GM23338 (cell line): Measurements from ENCODE around the gene ADORA1. TPM values are rescaled to one million over a fixed set of nuclear protein-coding genes. Genes with fewer than 3 reads are reported as not detected.

Experiments
- ATAC-seq: fragments of 200-7000 bp; cut with Tn5 transposase; 3 replicates; pipeline ENCODE4 v1.9.1; 2020
- DNase-seq: peaks from one replicate; pipeline ENCODE4 v3.0.0-alpha.2; 2015; ENCODE audit warnings: low spot score
- H2AFZ ChIP-seq: fragments of 200-600 bp; sonication (generic); 2 replicates; pipeline ENCODE4 v1.8.0; 2016; ENCODE audit warnings: antibody characterized with exemption, mild to moderate bottlenecking, moderate library complexity
- H3F3A ChIP-seq: fragments of 200-600 bp; sonication (generic); replicated peaks from 2 replicates; pipeline ENCODE4 v1.8.0; 2017; ENCODE audit warnings: antibody characterized with exemption, mixed run types, low read depth
- H3K27ac ChIP-seq: fragments of 200-600 bp; sonication (generic); 2 replicates; pipeline ENCODE4 v1.6.1; 2016; ENCODE audit warnings: low read depth
- H3K27me3 ChIP-seq: fragments of 200-600 bp; sonication (generic); 2 replicates; pipeline ENCODE4 v1.8.0; 2016; ENCODE audit warnings: mild to moderate bottlenecking, mixed run types, moderate library complexity; ENCODE audit not compliant: insufficient read depth
- H3K36me3 ChIP-seq: fragments of 200-600 bp; sonication (generic); 2 replicates; pipeline ENCODE4 v1.8.0; 2016; ENCODE audit warnings: mild to moderate bottlenecking; ENCODE audit not compliant: insufficient read depth
- H3K4me1 ChIP-seq: fragments of 200-600 bp; sonication (generic); 2 replicates; pipeline ENCODE4 v1.8.0; 2016; ENCODE audit warnings: mild to moderate bottlenecking, moderate library complexity; ENCODE audit not compliant: insufficient read depth
- H3K4me2 ChIP-seq: fragments of 200-600 bp; sonication (generic); 2 replicates; pipeline ENCODE4 v1.7.1; 2017; ENCODE audit warnings: mixed run types
- H3K4me3 ChIP-seq: fragments of 200-600 bp; sonication (generic); 2 replicates; pipeline ENCODE4 v1.6.1; 2016; ENCODE audit warnings: mixed run types
- H3K79me2 ChIP-seq: fragments of 200-600 bp; sonication (generic); replicated peaks from 2 replicates; pipeline ENCODE4 v1.8.0; 2017; ENCODE audit warnings: mild to moderate bottlenecking; ENCODE audit not compliant: insufficient read depth
- H3K9me2 ChIP-seq: fragments of 200-600 bp; sonication (generic); 2 replicates; pipeline ENCODE4 v1.8.0; 2017; ENCODE audit not compliant: insufficient read depth
- H4K20me1 ChIP-seq: fragments of 200-600 bp; sonication (generic); replicated peaks from 2 replicates; pipeline ENCODE4 v1.8.0; 2017; ENCODE audit warnings: mild to moderate bottlenecking; ENCODE audit not compliant: insufficient read depth
- H3K27ac Mint-ChIP-seq: 2 replicates; pipeline ENCODE4 v1.8.0; 2020; ENCODE audit warnings: inconsistent platforms, mild to moderate bottlenecking, moderate library complexity, mixed read lengths
- H3K27me3 Mint-ChIP-seq: 3 replicates; pipeline ENCODE4 v1.8.0; 2022; ENCODE audit warnings: low read depth, mild to moderate bottlenecking, moderate library complexity, mixed read lengths, inconsistent platforms; ENCODE audit not compliant: insufficient read depth, poor library complexity
- H3K36me3 Mint-ChIP-seq: 3 replicates; pipeline ENCODE4 v1.8.0; 2021; ENCODE audit warnings: low read depth, mild to moderate bottlenecking, inconsistent platforms, moderate library complexity, mixed read lengths
- H3K4me1 Mint-ChIP-seq: 3 replicates; pipeline ENCODE4 v1.8.0; 2020; ENCODE audit warnings: mild to moderate bottlenecking, inconsistent platforms, mixed read lengths
- H3K4me3 Mint-ChIP-seq: 3 replicates; pipeline ENCODE4 v1.8.0; 2021; ENCODE audit warnings: moderate library complexity, mild to moderate bottlenecking, inconsistent platforms, mixed read lengths
- H3K9me3 Mint-ChIP-seq: 3 replicates; pipeline ENCODE4 v1.8.0; 2020; ENCODE audit warnings: moderate library complexity, mild to moderate bottlenecking, inconsistent platforms, mixed read lengths
- CREB1 ChIP-seq: fragments of 250-450 bp; sonication (Bioruptor Pico); IDR thresholded peaks from 2 replicates; pipeline ENCODE4 v1.5.0; 2020; ENCODE audit warnings: low read depth, mild to moderate bottlenecking, moderate library complexity
- ETS1 ChIP-seq: IDR thresholded peaks from 2 replicates; pipeline ENCODE4 v1.6.1; 2016; ENCODE audit warnings: antibody characterized with exemption
- EZH2phosphoT487 ChIP-seq: fragments of 200-600 bp; sonication (generic); IDR thresholded peaks from one replicate; pipeline ENCODE4 v1.8.1; 2018; ENCODE audit warnings: antibody characterized with exemption; ENCODE audit not compliant: unreplicated experiment
- JUNB ChIP-seq: IDR thresholded peaks from one replicate; pipeline ENCODE4 v1.6.1; 2016; ENCODE audit warnings: antibody characterized with exemption; ENCODE audit not compliant: unreplicated experiment
- STAT1 ChIP-seq: IDR thresholded peaks from one replicate; pipeline ENCODE4 v1.6.1; 2016; ENCODE audit warnings: antibody characterized with exemption; ENCODE audit not compliant: unreplicated experiment
- ZNF331 ChIP-seq: fragments of 250-450 bp; sonication (Bioruptor Pico); IDR thresholded peaks from 2 replicates; pipeline ENCODE4 v1.5.0; 2020; ENCODE audit warnings: low read depth, mild to moderate bottlenecking, moderate library complexity
- ZNF462 ChIP-seq: fragments of 250-450 bp; sonication (Bioruptor Pico); IDR thresholded peaks from 2 replicates; pipeline ENCODE4 v1.5.0; 2020; ENCODE audit warnings: mild to moderate bottlenecking, moderate library complexity
- polyA plus RNA-seq: library from polyadenylated mRNA; unstranded; fragments of >200 nt; fragmentation: Nextera tagmentation; extraction: Ambion mirVana; gene quantifications from 2 replicates; pipeline ENCODE4 v1.2.1, GENCODE V29; 2016
- total RNA-seq: library from RNA; depleted of rRNA; stranded (reverse); fragments of >200 nt; shearing (Covaris generic); gene quantifications from 2 replicates; pipeline ENCODE4 v1.2.3, GENCODE V29; 2014
- TF ChIP-seq, protein P1 (sequence below), 2 experiments: fragments of 200-600 bp in 1 of 2; sonication (generic) in 1 of 2; conservative IDR thresholded peaks; 2 replicates each; pipeline versions ENCODE4 v1.5.1 to v1.6.1; 2016 to 2017; ENCODE audit warnings: antibody characterized with exemption in 2 of 2, low read depth in 2 of 2, mild to moderate bottlenecking in 2 of 2, moderate library complexity in 1 of 2

Gene ADORA1
- total and polyA plus RNA-seq, 2 experiments from 2014 or later, result 0.63 to 1.8 TPM

GRCh38 chr1:203101813-203102634, 25.5 kb upstream of the ADORA1 start (continued):
- TF ChIP-seq ETS1 (no peak), ZNF331 (CRISPR knock-in tag) (no peak), STAT1 (no peak), JUNB (no peak), ZNF462 (CRISPR knock-in tag) (no peak), EZH2phosphoT487 (no peak), CREB1 (CRISPR knock-in tag) (no peak)

- Histone ChIP-seq H3K4me3 (no peak overlapping the region), H2AFZ (no peak overlapping the region), H3K79me2 (no peaks in the 10 kb centered on the region), H3K27me3 (no peaks in the 10 kb centered on the region), H3K4me1 (no peaks in the 10 kb centered on the region), H3K36me3 (no peaks in the 10 kb centered on the region), H4K20me1 (no peaks in the 10 kb centered on the region), H3K9me2 (peaks cover 3% of the 10 kb centered on the region; the same call in 1 of the 2 replicates), H3K4me2 (no peak overlapping the region), H3K27ac (no peak overlapping the region), H3F3A (no peaks in the 10 kb centered on the region)
- no peak overlapping the region for H3K4me3 Mint-ChIP-seq
- H3K36me3 Mint-ChIP-seq, result no peaks in the 10 kb centered on the region
- ATAC-seq (no peak), DNase-seq (no peak)
- no peaks in the 10 kb centered on the region for H3K27me3 Mint-ChIP-seq
- no peaks in the 10 kb centered on the region for H3K4me1 Mint-ChIP-seq
- H3K27ac Mint-ChIP-seq, result no peak overlapping the region
- H3K9me3 Mint-ChIP-seq, result peaks cover 5% of the 10 kb centered on the region; the same call in 2 of the 3 replicates
- TF ChIP-seq, protein P1, sequence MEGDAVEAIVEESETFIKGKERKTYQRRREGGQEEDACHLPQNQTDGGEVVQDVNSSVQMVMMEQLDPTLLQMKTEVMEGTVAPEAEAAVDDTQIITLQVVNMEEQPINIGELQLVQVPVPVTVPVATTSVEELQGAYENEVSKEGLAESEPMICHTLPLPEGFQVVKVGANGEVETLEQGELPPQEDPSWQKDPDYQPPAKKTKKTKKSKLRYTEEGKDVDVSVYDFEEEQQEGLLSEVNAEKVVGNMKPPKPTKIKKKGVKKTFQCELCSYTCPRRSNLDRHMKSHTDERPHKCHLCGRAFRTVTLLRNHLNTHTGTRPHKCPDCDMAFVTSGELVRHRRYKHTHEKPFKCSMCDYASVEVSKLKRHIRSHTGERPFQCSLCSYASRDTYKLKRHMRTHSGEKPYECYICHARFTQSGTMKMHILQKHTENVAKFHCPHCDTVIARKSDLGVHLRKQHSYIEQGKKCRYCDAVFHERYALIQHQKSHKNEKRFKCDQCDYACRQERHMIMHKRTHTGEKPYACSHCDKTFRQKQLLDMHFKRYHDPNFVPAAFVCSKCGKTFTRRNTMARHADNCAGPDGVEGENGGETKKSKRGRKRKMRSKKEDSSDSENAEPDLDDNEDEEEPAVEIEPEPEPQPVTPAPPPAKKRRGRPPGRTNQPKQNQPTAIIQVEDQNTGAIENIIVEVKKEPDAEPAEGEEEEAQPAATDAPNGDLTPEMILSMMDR (conservative IDR thresholded peaks at IDR 0.05; ENCODE audit: low read depth in 2 of 2), result no peak
These were observed 24.3 kb upstream of the ADORA1 start for GRCh38 chr1:203103216-203103615.
